Stimulated activated CD4-positive, alpha-beta T cell treated with anti-CD3 and anti-CD28 coated beads, Interleukin-1b, Interleukin-23, amount 100 ng/mL, for 24 hours (primary cell): ENCODE results near the gene SLC5A10.

Experiments
- DNase-seq, 4 experiments: peaks; one replicate each; pipeline ENCODE4 v3.0.0-alpha.2; 2020; ENCODE audit warnings: low read depth in 4 of 4, low spot score in 1 of 4

Gene SLC5A10

DNA sequence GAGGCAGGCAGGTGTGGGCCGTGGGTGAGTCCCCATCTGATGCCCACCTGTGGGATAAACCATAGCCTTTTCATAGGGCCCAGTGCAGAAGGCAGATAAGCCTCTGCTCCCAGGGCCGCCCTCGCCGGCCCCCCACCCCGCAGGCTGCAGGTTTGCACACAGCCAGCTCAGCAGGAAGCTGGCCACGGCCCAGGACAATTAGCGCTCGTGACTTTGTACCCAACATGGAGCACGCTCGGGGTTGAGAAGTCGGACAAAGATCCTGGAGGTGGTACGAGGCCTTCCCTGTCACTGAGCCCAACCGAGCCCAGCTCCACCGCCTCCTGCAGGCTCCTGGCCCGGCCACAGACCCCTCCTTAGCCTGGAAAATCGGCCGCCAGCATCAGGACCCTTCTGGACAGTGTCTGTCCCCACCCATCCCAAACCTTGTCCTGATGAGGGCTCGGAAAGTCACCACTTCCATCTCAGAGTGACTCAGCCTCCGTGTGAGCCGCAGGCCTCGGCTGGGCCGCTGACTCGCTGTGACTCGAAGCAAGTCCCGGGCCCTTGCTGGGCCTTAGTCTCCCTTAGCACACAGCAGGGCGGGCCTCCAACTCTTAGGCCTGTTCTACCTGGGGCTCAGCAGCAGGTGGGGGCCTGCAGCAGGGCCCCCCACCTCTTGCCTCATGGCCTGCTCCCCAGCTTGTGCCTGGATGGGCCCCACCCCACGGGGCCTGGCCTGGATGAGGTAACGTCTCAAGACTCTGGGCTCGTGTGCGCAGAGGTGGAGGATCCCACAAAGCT, 29.9 kb downstream of the SLC5A10 start:
- no peak for DNase-seq

DNA sequence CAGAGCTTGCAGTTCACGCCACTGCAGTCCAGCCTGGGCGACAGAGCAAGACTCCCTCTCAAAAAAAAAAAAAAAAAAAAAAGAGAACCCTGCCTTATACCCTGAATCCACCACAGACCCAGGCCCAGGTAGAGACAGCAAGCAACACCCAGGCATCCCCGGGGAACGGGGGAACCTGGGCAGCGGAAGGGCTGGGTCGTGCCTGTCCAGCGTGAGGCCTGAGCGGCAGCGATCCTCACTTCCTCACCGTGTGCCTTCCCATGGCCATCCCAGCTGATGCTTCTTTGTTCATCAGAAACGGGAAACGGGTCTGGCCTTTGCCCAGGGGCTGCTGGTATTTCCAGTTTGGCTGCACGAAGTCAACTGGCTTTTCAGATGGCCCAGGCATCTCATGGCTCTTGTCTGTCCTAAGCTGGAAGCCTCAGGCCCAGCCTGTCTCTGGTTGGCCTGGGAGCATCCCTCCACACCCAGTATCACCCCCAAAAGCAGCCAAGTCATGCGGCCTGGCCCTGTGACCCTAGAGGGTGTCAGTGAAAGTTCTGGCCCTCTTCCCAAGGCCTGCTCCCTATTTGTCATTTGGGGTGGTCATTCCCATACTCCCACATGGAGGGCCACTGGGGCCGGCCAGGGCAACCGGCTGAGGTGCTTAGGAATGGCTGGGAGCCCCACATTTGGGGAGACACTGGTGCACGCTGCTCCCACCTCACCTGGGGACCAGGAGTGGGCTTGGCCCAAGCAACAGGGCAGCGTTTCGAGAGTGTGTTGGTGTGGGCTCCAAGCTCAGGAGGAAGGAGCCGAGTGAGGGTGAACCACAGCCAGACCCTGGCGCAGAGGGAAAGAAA, 32.5 kb downstream of the SLC5A10 start:
- no peak for DNase-seq

DNA sequence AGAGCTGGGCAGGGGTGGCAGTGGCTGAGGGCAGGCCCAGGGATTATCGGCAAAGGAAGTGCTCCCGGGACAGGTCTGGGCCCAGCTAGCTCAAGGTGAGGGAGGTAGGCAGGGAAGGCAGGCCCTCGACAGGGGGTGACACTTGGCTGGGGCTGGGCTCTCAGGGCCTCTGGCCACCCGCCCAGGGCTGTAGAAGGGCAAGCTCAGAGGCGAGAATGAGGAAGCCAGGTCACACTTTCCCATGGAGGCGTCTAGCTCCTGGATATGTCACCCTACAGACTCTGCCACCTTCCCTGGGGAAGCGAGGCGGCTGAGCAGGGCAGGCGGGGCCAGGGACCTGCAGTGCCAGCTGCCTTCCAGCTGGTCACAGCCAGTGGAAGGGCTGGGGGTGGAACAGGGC, 33.5 kb downstream of the SLC5A10 start:
- no peak for DNase-seq

DNA sequence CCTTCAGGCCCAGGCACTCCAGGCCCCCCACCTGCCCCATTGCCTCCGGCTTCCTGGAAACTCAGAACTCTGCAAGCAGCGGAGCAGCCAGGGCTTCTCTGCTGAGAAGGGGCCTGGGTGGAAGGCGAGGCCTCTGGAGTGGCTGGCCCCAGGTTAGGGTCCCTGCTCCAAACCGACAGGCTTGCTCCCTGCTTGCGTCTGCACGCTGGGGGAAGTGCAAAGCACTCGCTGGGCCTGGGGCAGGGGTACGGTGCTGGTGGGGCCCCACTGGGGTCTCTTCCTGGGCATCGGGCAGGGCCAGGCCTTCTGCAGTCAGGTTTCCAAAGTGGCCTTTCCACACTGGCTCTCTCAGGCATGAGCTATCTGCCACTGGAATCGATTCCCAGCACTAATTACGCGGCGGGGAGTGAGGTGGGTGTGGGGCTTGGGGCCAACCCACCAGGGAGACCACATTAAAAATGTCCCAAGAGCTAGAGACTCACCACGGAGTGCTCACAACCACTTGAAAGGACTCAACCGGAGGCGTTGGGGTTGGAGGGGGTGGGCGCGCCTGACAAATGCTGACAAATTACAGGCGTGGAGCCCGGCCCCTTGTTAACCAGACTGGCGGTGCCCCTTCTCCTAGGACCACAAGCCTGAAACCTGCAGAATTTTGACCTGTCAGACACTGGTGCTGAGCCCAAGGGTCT, 34.7 kb downstream of the SLC5A10 start:
- DNase-seq: no peak

DNA sequence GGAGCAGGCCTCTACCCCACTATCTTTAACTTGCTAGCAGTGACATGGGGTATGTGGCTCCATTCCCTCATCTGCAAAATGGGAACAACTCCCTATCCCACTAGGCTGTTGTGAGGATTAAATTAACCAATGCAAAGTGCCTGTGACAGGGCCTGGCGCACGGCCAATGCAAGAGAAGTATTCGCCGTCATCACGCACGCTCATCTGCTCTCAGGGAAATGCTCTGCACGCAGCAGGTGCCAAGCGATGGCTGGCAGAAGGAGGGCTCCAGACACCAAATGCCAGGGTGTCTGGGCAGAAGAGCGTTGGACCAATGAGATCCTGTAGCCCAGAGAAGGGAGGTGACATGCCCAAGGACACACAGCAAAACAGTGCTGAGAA, 35.3 kb downstream of the SLC5A10 start:
- DNase-seq: no peak

DNA sequence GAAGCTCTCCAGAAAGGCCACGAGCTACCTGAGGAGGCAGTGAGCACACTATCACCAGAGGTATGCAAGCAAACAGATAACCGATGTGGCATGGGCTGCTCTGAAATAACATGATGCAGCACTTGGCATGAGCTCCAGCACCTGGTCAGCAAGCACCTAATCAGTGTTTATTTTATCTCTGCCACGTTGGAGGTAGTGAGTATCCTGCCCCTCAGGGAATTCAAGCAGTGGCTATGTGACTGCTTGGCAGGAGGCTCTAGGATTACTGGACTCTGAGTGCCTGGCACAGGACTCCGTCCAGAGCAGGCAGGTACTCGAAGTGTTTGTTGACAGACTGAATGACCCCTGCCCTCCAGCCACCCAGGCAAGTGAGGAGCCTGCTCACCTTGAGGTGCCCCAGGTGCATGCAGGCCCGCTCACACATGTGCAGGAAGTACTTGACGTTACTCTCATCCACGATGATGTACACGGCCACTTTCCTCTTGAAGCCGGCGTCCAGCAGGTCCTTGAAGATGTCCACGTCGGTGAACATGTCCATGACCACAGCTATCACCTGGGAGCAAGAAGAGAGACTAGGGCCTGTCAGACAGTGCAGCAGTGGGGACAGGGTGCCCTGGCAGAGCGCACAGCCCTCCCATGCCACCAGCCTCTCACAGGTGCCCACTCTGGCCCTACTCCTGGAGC, 36.0 kb downstream of the SLC5A10 start:
- DNase-seq: no peak

DNA sequence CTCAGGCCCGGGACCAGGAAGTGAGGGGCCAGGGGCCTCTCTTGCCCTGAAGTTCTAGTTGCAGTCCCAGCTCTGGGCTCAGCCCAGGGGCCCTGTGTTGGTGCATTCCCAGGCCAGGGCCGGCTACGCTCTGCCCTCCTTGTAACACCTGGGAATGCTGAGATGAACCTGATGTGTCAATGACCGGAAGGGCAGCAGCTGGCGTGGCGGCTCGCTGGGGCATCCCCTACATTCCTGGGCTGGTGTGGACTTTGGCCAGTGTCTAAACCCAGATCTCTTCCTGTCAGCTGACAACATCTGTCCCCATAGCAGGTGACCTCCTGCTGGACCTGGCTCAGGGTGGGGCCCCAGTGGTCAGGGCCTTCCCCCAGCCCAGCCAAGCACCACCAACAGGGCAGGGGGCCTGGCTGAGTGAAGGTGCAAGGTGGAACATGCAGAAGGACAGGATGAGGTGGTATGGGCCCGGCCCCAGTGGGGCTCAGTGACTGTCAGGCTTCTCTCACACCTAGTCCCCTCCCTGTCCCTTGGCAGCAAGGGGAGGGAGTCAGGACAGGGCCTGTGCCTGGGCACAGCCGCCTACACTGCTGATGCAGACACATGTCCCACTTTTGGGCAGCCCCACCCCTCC, 36.7 kb downstream of the SLC5A10 start:
- DNase-seq: no peak

DNA sequence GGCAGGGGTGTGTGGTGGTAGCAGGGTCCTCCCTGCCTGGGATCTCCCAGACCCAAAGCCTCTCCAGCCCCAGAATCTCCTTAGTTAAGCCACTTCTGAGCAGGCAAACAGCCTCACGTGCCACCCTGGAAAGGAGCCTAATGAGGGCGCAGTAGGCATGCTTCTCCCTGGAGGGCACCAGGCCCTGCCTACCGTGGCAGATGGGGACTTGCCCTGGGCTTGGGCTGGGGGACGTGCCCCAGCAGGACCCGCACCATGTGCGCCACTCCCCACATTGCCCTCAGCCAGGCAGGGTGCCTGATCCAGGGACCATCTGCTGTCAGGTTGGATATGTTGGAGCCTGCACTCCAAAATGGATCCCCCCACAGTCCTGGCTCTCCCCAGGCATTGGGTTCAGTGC, 38.4 kb downstream of the SLC5A10 start:
- no peak for DNase-seq

DNA sequence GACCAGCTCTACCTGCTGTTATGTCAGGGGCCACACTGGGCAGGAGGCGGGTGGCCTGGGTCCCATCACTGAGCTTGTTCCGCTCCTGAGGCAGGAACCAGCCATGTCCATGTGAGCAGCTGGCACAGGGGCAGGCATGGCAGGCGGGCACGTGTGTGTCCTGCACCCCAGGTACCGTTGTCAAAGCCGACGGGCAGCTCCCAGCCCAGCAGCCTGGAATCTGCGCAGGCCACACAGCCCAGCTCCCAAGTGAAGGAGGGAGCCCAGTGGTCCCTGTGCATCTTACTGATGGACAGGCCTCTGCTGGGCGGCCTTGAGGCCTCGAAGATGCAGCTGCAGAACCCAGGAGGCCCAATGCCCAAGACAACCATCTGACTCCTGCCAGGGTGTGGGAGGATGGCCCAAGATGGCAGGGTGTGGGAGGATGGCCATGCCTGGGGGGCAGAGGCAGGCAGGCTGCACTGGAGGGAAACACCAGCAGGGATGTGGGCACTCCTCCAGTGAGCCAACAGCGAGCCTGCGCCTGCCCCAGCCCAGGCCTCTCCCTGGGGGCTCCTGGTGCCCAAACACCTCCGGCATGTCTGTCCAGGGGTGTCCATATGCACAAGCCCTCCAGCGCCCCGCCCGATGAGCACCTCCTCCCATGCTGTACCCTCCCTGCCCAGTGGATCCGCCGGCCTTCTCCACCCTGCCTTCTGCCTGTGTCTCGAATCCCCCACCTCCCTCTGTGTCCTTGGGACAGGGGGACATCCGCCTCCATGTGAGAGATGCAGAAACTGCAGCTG, 39.8 kb downstream of the SLC5A10 start:
- DNase-seq: no peak

DNA sequence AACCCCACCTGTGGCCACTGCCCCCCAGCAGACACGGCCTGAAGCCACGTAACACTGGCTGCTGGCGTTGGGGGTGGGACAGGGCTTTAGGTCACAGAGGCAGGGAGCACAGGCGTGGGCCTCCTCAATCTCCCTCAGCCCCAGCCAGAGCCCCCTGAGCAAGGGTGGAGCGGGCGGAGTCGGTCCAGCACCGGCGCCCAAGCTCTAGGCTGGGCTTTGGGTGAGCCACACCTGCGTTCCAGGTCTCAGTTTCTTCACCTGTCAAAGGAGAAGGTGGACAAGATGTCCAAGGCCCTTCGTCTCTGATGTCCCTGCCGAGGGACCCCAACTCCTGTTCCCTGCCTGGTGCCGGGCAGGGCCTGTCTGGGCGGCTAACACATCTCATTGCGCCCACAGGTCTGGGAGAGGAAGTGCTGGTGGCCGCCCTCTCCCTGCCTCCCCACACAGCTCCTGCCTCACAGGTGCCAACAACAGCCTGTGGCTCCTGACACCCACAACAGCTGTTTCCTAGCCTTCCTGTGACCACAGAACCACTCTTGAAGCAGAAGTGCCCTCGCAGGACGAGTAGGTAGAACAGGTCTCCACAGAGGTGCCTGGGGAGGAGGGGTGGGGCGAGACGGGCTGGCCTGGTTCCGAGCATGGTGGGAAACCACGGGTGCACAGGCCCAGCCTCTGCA, 40.6 kb downstream of the SLC5A10 start:
- no peak for DNase-seq

DNA sequence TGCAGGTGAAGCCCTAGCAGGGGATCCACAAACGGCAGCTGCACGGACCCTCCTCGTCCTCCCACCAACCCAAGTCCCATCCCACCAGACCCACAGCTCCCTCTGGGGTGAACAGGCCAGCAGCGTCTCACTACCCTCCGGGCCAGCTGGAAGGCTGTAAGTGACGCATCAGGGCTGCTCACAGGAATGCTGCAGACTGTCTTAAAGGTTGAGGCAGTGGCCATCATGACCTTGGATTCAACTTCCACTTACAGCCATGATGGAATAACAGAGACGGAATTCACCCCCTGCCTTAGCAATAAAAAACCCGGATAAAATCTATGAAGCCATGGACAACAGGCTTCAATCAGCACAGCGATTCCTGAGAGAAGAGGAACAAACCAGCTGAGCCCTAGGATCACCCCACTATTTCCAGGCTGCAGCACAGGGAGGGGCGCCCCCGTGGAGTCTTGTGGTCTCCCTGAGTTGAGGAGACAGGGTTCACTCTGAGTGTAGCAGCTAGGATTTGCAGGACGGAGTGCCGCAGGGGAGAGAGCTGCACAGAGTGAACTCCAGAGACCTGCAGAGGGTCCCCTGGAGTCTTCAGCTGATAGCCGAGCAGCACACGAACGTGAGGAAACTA, 42.1 kb downstream of the SLC5A10 start:
- no peak for DNase-seq

DNA sequence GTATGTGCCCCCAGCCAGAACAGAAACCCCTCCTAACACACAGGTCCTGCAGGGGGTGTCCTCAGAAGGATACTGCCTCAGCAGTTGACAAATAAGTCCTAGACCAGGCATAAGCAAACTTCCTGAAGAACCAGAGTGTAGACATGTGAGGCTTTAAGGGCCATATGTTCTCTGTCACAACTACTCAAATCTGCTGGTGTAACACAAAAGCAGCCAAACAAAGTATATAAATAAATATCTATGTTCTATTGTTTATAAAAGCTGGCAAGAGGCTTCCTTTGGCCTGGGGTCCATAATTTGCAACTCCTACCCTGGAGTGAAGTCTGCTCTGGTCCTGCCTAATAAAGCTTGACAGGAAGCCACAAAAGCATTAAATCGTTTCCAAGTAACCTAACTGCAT, 42.7 kb downstream of the SLC5A10 start:
- DNase-seq: no peak

DNA sequence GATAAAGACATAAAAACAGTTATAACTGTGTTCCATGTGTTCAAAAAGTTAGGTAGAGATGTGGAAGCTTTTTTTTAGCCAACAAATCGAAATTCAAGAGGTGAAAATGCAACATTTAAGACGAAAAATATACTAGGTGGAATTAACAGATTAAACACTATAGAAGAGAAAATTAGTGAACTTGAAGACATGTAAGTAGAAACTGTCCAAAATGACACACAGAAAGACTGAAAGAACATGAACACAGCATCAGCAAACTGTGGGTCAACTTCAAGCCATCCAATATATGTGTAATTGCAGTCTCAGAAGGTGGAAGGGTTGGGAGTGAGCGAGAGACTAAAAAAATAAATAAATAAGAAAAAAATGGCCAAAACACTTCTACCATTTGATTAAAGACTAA, 43.3 kb downstream of the SLC5A10 start:
- DNase-seq: no peak

DNA sequence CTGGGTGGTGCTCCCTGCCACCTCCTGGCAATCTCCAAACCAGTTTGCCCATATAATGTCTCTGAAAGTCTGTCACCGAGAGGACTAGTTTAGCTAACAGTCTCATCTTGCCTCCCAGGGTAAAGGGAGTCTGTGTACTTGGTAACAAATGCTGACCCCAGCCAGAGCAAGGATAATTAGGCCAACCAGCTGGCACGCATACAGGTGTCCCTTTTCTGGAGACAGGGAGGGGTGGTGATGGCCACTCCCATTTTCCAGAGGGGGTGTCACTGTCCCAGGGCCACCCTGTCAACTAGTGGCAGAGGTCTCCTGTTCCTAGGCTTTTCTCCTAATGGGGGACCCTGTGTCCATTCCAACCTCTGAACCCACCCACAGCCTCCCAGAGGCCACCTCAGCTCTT, 44.5 kb downstream of the SLC5A10 start:
- DNase-seq: no peak

DNA sequence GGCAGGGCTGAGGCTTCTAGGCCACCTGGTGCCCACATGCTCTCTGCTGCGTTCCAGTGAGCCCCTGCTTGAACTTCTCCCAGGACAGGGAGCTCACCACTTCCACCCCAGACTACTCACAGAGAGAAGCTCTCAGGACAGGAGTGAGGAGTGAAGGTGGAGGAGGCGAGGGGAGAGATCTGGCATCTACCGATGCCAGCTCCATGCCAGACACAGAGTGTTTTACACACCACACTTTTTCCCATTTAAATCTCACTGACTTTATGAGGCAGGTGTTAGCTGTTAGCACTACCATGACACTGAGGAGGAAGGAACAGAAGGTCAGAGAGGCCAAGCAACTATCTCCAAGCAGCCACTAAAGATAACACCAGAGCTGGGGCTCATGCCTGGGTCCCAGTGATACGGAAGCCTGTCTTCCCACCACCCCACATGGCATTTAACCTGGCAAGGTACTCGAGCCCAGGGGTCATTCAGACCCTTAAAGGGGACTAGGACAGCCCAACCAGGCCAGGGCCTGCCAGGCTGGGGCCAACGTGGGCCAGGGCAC, 45.8 kb downstream of the SLC5A10 start:
- no peak for DNase-seq

DNA sequence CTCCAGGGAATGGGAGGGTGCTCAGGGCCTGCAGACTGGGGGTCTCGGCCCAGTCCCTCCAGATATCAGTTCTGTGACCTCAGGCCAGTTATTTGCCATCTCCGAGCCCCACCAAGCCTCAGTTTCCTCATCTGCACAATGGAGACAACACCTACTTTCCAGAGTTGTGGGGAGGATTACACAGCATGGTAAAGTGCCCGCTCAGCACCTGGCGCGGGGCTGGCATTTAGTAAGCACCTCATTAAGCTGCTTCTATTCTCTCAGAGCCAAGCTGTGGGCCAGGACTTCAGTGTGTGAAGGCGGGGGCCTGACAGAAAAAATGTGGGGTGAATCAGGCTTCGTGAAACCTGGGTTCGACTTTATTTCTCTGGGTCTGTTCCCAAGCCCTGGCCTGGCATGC, 47.4 kb downstream of the SLC5A10 start:
- no peak for DNase-seq

DNA sequence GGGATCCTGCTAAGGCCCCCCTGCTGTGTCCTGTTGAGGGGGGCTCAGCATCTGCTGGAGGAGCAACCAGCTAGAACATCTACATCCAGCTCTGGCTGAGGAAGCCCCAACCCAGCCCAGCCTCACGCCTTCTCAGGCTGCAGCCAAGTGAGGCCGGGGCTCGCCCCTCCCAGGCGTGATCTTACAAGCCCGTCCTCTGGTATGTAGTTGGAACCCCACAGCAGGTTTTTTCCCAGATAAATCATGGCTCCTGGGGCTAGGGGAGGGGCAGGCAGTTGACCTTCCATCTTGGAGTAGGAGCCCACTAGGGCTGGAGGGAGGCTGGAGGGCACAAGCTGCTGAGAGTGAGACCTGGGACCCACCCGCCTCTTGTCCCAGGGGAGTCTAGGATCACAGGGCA, 47.9 kb downstream of the SLC5A10 start:
- DNase-seq: no peak

DNA sequence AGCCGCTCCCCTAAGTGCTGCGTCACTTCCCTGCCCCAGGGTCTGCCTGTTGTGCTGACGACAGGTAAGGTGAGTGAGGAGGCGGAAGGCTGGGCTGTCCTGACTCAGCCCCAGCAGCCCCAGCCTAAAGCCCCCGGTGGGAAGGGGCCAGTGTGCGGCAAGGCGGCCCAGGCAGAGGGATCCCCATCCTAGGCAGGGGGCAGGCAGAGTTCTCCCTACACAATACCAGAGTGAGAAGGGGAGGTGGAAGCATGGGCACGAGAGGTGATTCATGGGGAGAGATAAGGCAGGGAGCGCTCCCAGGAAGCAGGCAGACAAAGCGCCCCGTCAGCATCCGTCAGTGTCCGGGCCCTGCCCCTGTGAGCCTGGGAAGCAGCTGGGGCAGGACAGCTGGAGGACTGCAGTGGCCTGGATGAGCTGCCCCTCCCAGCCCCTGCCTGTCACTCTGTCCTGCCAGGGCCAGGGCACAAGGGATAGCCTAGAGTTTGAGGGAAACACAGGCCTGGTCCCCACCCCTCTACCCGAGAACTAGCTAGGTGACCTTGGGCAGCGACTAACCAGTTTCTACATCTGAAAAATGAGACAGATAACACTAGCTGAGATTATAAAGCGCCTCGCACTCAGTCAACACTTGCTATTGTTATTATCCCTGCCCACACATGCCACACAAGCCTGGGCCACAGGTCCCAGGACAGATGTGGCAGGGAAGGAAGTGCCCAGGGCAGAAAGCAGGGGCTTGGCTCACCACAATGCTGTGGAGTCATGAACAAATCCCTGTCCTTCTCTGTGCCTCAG, 48.8 kb downstream of the SLC5A10 start:
- no peak for DNase-seq
